Trophoblast cell (in vitro differentiated cells and primary cell): ENCODE measurements around the gene LTA.

ENCODE experiments used
- DNase-seq, 2 donors: peaks; one replicate each; pipeline ENCODE4 v3.0.0-alpha.2; 2016
- H2AFZ ChIP-seq: 2 replicates; pipeline ENCODE4 v1.6.1; 2013; ENCODE audit warnings: low read length, moderate library complexity, mild to moderate bottlenecking; ENCODE audit not compliant: insufficient read depth, poor library complexity
- H2AK5ac ChIP-seq: 2 replicates; pipeline ENCODE4 v1.6.1; 2013; ENCODE audit warnings: mild to moderate bottlenecking, low read length
- H2BK120ac ChIP-seq: 2 replicates; pipeline ENCODE4 v1.6.1; 2013; ENCODE audit warnings: low read length, mild to moderate bottlenecking, moderate library complexity; ENCODE audit not compliant: insufficient read depth, poor library complexity
- H2BK12ac ChIP-seq: 2 replicates; pipeline ENCODE4 v1.6.1; 2013; ENCODE audit warnings: mild to moderate bottlenecking, low read length, moderate library complexity
- H2BK5ac ChIP-seq: 2 replicates; pipeline ENCODE4 v1.6.1; 2013; ENCODE audit warnings: low read length, low read depth, moderate library complexity, mild to moderate bottlenecking; ENCODE audit not compliant: poor library complexity
- H3K14ac ChIP-seq: 2 replicates; pipeline ENCODE4 v1.6.1; 2013; ENCODE audit warnings: mild to moderate bottlenecking, low read length
- H3K18ac ChIP-seq: 2 replicates; pipeline ENCODE4 v1.6.1; 2013; ENCODE audit warnings: mild to moderate bottlenecking, low read length
- H3K23ac ChIP-seq: 2 replicates; pipeline ENCODE4 v1.6.1; 2013; ENCODE audit warnings: low read length
- H3K27ac ChIP-seq: 2 replicates; pipeline ENCODE4 v1.5.1; 2013; ENCODE audit warnings: low read depth, mild to moderate bottlenecking, inconsistent platforms, low read length, moderate library complexity
- H3K27me3 ChIP-seq: 2 replicates; pipeline ENCODE4 v1.6.1; 2013; ENCODE audit warnings: inconsistent platforms, mild to moderate bottlenecking, low read length, moderate library complexity; ENCODE audit not compliant: insufficient read depth
- H3K36me3 ChIP-seq, 2 experiments: 1 replicate in 1 of 2; 2 replicates in 1 of 2; pipeline ENCODE4 v1.6.1; 2013; ENCODE audit warnings: low read length in 2 of 2, mild to moderate bottlenecking in 2 of 2, moderate library complexity in 1 of 2; ENCODE audit not compliant: insufficient read depth in 2 of 2, control insufficient read depth in 1 of 2
- H3K4ac ChIP-seq: 2 replicates; pipeline ENCODE4 v1.6.1; 2013; ENCODE audit warnings: low read depth, mild to moderate bottlenecking, low read length, moderate library complexity
- H3K4me1 ChIP-seq, 2 experiments: 1 replicate in 1 of 2; 2 replicates in 1 of 2; pipeline ENCODE4 v1.6.1; 2013; ENCODE audit warnings: low read length in 2 of 2, mild to moderate bottlenecking in 2 of 2, moderate library complexity in 1 of 2; ENCODE audit not compliant: insufficient read depth in 2 of 2, control insufficient read depth in 1 of 2
- H3K4me2 ChIP-seq: 2 replicates; pipeline ENCODE4 v1.6.1; 2013; ENCODE audit warnings: inconsistent platforms, mild to moderate bottlenecking, low read length, moderate library complexity
- H3K4me3 ChIP-seq: 2 replicates; pipeline ENCODE4 v1.5.1; 2013; ENCODE audit warnings: mild to moderate bottlenecking, low read depth, low read length, inconsistent platforms
- H3K79me1 ChIP-seq: one replicate; pipeline ENCODE4 v1.6.1; 2013; ENCODE audit warnings: low read length
- H3K79me2 ChIP-seq: 2 replicates; pipeline ENCODE4 v1.6.1; 2013; ENCODE audit warnings: low read length, mild to moderate bottlenecking; ENCODE audit not compliant: control insufficient read depth, insufficient read depth, poor library complexity
- H3K9ac ChIP-seq: 2 replicates; pipeline ENCODE4 v1.6.1; 2013; ENCODE audit warnings: mild to moderate bottlenecking, low read length
- H3K9me3 ChIP-seq: 2 replicates; pipeline ENCODE4 v1.6.1; 2013; ENCODE audit warnings: low read depth, mild to moderate bottlenecking, control low read depth, inconsistent platforms, low read length; ENCODE audit not compliant: insufficient read depth
- H4K12ac ChIP-seq: 2 replicates; pipeline ENCODE4 v1.6.1; 2013; ENCODE audit warnings: low read depth, mild to moderate bottlenecking, low read length, moderate library complexity
- H4K8ac ChIP-seq: 2 replicates; pipeline ENCODE4 v1.6.1; 2013; ENCODE audit warnings: low read depth, mild to moderate bottlenecking, low read length, moderate library complexity
- H4K91ac ChIP-seq: one replicate; pipeline ENCODE4 v1.6.1; 2013; ENCODE audit warnings: low read depth, mild to moderate bottlenecking, low read length, moderate library complexity
- WGBS: extraction: QIAGEN DNeasy Blood & Tissue Kit; methylation state at CpG from one replicate; pipeline ENCODE4 v1.1.7; 2013; ENCODE audit warnings: missing lambda C conversion rate; ENCODE audit not compliant: insufficient read length, insufficient coverage; ENCODE audit errors: extremely low coverage; 5-methylcytosine and 5-hydroxymethylcytosine counted together

LTA gene

GRCh38 chr6:31560697-31561058 is 11.4 kb upstream of the LTA start:
- H3K79me1 ChIP-seq: peaks cover 8% of the 10 kb centered on the region
- no peak for DNase-seq
- no peak overlapping the region for H2AFZ ChIP-seq

DNA sequence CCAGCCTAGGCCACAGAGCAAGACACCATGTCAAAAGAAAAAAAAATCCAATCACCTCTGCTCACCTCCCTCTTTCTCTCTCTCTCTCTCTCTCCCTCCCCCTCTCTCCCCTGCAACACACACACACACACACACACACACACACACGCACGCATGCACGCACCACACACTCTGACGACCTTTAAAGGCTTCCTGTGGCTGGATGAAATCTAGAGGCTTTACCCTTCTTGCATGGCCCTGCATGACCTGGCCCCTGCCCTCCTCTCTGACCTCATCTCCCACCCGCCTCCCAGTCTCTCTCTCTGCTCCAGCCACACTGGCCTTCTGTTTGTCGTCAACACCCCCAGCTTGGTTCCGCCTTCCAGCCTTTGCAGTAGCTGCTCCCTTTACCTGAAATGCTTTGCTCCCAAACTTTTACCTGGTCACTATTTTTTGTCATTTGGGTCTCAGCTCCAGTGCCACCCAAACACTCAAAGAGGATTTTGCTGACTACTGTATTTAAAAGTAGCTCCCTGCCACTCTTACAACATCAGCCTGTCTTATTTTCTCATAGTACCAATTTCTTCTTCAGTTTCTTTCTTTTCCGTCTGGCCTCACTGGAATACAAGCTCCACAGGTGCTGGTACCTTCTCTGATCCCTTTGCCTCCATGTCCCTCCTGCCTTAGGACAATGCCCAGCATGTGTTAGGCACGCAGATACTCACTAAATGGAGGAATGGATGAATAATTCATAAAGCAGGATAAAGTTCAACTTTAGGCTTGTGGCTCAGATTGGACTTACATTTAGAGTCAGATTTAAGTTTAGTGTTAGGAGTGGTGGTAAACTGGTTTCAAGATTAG is 4.3 kb upstream of the LTA start:
- H4K12ac ChIP-seq: no peak overlapping the region
- no peak overlapping the region for H2BK120ac ChIP-seq
- no peaks in the 10 kb centered on the region for H3K9me3 ChIP-seq
- H3K14ac ChIP-seq: no peak overlapping the region
- H3K23ac ChIP-seq: no peak overlapping the region
- WGBS: no CpG with 5 or more reads among the region's 9 CpGs
- no peak overlapping the region for H4K91ac ChIP-seq
- H3K4ac ChIP-seq: no peak overlapping the region
- no peak overlapping the region for H4K8ac ChIP-seq
- peaks cover 3 to 6% of the 10 kb centered on the region in 2 experiments for H3K4me1 ChIP-seq
- no peak overlapping the region for H3K18ac ChIP-seq
- H2AFZ ChIP-seq: no peak overlapping the region
- no peaks in the 10 kb centered on the region for H3K27me3 ChIP-seq
- no peak overlapping the region for H2AK5ac ChIP-seq
- H3K4me2 ChIP-seq: no peak overlapping the region
- no peak for DNase-seq
- H3K4me3 ChIP-seq: no peak overlapping the region
- H3K27ac ChIP-seq: no peak overlapping the region
- H2BK12ac ChIP-seq: no peak overlapping the region
- no peak overlapping the region for H2BK5ac ChIP-seq
- H3K79me1 ChIP-seq: peaks cover 3% of the 10 kb centered on the region
- no peaks in the 10 kb centered on the region for H3K36me3 ChIP-seq
- no peak overlapping the region for H3K9ac ChIP-seq
- H3K79me2 ChIP-seq: no peaks in the 10 kb centered on the region

More at GRCh38 chr6:31560697-31561058, 11.4 kb upstream of the LTA start:
- Histone ChIP-seq H3K18ac (no peak overlapping the region), H3K27ac (peak overlapping the region; percentile 23), H3K4me3 (no peak overlapping the region), H2BK12ac (peak overlapping the region; percentile 39), H3K4ac (no peak overlapping the region), H3K27me3 (no peaks in the 10 kb centered on the region), H2AK5ac (peak overlapping the region; percentile 60), H3K9me3 (no peaks in the 10 kb centered on the region), H4K12ac (no peak overlapping the region), H3K36me3 (peaks cover 18 to 22% of the 10 kb centered on the region in 2 experiments), H3K4me1 (peaks cover 20 to 23% of the 10 kb centered on the region in 2 experiments), H3K79me2 (no peaks in the 10 kb centered on the region), H3K4me2 (peak overlapping the region; percentile 11), H2BK5ac (peak overlapping the region; percentile 20), H4K8ac (no peak overlapping the region), H2BK120ac (no peak overlapping the region), H3K14ac (no peak overlapping the region), H3K9ac (no peak overlapping the region), H3K23ac (no peak overlapping the region), H4K91ac (peak overlapping the region; percentile 20)

DNA sequence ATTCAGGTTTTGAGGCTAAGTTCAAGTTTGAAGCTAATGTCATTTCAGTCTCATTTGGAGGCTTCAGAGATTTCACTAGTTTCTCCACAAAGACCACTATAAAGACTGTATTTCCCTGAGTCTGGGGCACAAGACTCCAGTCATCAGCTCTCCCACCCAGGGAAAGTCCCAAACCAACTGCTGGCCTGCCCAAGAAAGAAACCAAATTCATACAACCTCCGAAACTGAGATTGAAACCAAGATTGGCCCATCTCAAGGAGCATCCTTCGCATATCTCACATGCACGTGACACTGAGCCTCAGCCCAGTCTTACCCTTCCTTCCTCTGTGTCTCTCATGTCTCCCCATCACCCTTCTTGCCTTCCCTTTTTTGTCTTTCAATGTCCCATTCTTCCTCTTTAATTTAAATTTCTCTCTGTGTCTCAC is 3.5 kb upstream of the LTA start:
- Histone ChIP-seq H3K79me1 (peaks cover 6% of the 10 kb centered on the region), H4K12ac (no peak overlapping the region), H3K27me3 (no peaks in the 10 kb centered on the region), H3K9me3 (no peaks in the 10 kb centered on the region), H4K8ac (no peak overlapping the region), H2BK120ac (no peak overlapping the region), H3K9ac (no peak overlapping the region), H2BK12ac (peak overlapping the region; percentile 72), H2AFZ (no peak overlapping the region), H3K18ac (no peak overlapping the region), H4K91ac (no peak overlapping the region), H3K14ac (no peak overlapping the region), H3K4ac (no peak overlapping the region), H2AK5ac (peak overlapping the region; percentile 84), H3K4me2 (no peak overlapping the region), H3K79me2 (no peaks in the 10 kb centered on the region), H2BK5ac (no peak overlapping the region), H3K36me3 (no peaks in the 10 kb centered on the region), H3K27ac (no peak overlapping the region), H3K23ac (no peak overlapping the region), H3K4me3 (no peak overlapping the region), H3K4me1 (peaks cover 8 to 9% of the 10 kb centered on the region in 2 experiments)
- WGBS: no CpG with 5 or more reads among the region's 3 CpGs
- DNase-seq: peak; percentile 31 to 44

DNA sequence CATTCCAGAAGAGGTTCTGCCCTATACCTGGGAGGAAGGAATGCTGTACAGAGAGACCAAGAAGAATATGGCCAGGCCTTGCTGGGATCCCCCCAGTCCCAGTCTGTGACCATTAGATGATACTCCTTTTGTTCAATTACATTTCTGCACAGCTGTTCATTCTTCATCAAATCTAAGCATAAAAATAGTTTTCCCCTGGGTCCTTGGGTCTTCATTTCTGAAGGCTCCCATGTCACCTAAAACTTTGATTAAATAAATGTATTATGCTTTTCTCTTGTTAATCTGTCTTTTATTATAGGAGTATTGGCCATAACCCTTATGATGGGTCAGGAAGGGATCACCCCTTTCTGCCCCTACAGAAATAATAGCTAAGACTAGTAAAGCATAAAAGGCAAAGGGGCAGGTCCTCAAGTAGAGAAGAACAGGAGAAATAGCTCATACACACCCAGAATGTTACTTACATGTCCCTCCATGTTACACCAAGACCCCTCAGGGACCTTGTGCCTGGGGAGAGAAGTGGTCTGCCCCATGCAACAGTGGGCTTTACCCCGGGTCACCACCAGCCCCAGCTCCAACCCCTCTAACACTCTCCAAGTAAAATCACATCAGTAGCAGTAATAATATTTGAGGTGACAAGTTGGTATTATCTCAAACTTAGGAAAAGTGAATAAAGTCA is 2.1 kb upstream of the LTA start:
- WGBS: no CpG with 5 or more reads among the region's 1 CpG
- H3K4me1 ChIP-seq: peaks cover 21 to 22% of the 10 kb centered on the region in 2 experiments

More for the DNA sequence above, 2.1 kb upstream of the LTA start:
- H3K27me3 ChIP-seq: no peaks in the 10 kb centered on the region
- no peak overlapping the region for H4K91ac ChIP-seq
- no peak overlapping the region for H3K4ac ChIP-seq
- H3K23ac ChIP-seq: no peak overlapping the region
- no peak overlapping the region for H3K18ac ChIP-seq
- H3K79me2 ChIP-seq: no peaks in the 10 kb centered on the region
- no peak overlapping the region for H4K12ac ChIP-seq
- no peak overlapping the region for H2BK12ac ChIP-seq
- no peak overlapping the region for H2AFZ ChIP-seq
- H4K8ac ChIP-seq: no peak overlapping the region
- no peaks in the 10 kb centered on the region for H3K36me3 ChIP-seq
- no peak overlapping the region for H3K4me3 ChIP-seq
- no peak overlapping the region for H2BK120ac ChIP-seq
- peaks cover 15% of the 10 kb centered on the region for H3K79me1 ChIP-seq
- DNase-seq: no peak
- no peak overlapping the region for H3K9ac ChIP-seq
- H3K27ac ChIP-seq: no peak overlapping the region
- H3K14ac ChIP-seq: no peak overlapping the region
- H2BK5ac ChIP-seq: no peak overlapping the region
- H2AK5ac ChIP-seq: no peak overlapping the region
- no peak overlapping the region for H3K4me2 ChIP-seq
- H3K9me3 ChIP-seq: no peaks in the 10 kb centered on the region
